ENCODE data around the gene MAPKAPK3. TPM values are rescaled to one million over a fixed set of nuclear protein-coding genes. Genes with fewer than 3 reads are reported as not detected.
"Not testable (repeated sequence)": the region's sequence is repeated elsewhere in the genome, so short reads cannot be mapped to it uniquely, and the experiment has no call there.

The MAPKAPK3 gene
- total RNA-seq, 4 donors from 2014 or later = 20.8 to 31.3 (median 27.2) TPM

DNA sequence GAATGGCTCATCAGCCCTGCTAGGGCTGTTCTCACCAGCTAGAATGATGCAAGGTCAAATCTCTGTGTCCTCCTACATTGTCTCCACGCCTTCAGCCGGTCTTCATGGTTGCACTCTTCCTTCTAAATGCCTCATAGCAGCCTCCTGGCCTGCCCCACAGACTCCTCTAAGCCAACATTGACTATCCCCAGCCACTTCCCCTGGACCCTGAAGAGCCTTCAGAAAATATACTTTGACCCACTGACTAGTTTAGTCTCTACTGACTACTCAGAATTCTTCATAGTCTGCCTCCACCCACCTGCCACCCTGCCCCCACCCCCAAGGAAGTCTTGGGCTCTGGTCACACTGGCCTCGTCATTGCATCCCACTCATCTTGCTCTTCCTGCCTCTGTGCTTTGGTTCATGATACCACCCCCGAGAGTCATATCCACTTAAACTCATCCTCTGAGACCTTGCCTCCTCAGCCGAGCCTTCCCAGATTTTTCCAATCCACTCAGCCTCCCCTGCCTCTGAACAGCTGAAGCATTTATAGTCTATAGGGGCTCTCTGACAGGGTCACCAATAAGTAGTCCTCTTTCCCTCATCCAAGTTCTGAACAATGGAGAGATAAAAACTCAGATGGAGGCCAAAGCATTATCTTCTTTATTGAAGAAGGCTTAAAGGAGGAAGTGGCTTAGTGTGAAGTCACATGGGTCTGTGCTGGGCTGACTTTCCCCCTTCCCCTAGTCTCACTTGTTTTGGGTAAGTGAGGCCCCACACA is 48.3 kb downstream of the MAPKAPK3 start:
- no peaks in the 10 kb centered on the region for H3K9me3 ChIP-seq
- DNase-seq (ENCODE audit: extremely low spot score) = no peak
- H3K4me1 ChIP-seq = no peaks in the 10 kb centered on the region
- no peaks in the 10 kb centered on the region for H3K36me3 ChIP-seq
- 81% methylated on average over 5 of the region's 5 CpGs for WGBS
- no peak overlapping the region for H3K27ac ChIP-seq (replicated peaks in 1 of 4)
- intact Hi-C loops (cut with DNase I) = no loop called here
- no peaks in the 10 kb centered on the region for H3K27me3 ChIP-seq
- no peak overlapping the region for H3K4me3 ChIP-seq
- TF ChIP-seq EP300 (IDR thresholded peaks at IDR 0.05) (no peak), POLR2A (IDR thresholded peaks at IDR 0.05; ENCODE audit: low read depth) (no peak), POLR2AphosphoS5 (IDR thresholded peaks at IDR 0.05) (no peak), CTCF (IDR thresholded peaks at IDR 0.05) (no peak)

DNA sequence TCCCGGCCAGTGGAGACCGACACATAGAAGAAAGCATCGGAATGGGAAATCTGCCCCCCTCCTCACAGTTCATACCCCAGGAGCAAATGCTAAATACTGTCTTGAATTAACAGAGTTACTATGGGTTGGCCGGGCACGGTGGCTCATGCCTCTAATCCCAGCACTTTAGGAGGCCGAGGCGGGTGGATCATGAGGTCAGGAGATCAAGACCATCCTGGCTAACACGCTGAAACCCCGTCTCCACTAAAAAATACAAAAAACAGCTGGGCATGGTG is 48.8 kb downstream of the MAPKAPK3 start:
- H3K9me3 ChIP-seq; H3K27ac ChIP-seq (replicated peaks in 1 of 4); DNase-seq (ENCODE audit: extremely low spot score); H3K4me3 ChIP-seq; intact Hi-C loops (cut with DNase I); H3K4me1 ChIP-seq; H3K27me3 ChIP-seq; H3K36me3 ChIP-seq: not testable (repeated sequence)
- WGBS = 88% methylated on average over 9 of the region's 9 CpGs

DNA sequence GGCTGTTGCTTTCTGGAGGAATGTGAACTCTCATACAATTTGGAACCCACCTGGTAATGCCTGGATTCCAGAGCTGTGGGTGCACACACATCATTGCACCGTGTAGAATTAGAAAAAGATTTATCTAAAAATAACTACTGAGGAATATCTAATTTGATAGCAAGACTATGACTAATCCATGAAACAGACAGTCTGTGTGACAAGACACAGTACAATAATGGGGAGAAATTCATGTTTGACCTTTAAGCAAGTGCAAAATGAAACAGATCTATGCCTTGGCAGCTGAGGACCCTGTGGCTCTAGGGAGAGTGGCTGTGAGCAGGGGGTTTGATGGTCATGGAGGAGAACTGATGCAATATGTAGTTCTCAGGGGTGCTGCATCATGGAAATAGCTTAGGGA is 49.9 kb downstream of the MAPKAPK3 start:
- Histone ChIP-seq H3K9me3 (no peaks in the 10 kb centered on the region), H3K36me3 (no peaks in the 10 kb centered on the region), H3K27me3 (no peaks in the 10 kb centered on the region), H3K4me1 (no peaks in the 10 kb centered on the region), H3K27ac (replicated peaks in 1 of 4) (no peak overlapping the region), H3K4me3 (no peak overlapping the region)
- WGBS = 24% methylated on average over 1 of the region's 1 CpG
- DNase-seq (ENCODE audit: extremely low spot score) = no peak
- no peak for TF ChIP-seq POLR2A (IDR thresholded peaks at IDR 0.05; ENCODE audit: low read depth)
- TF ChIP-seq CTCF (IDR thresholded peaks at IDR 0.05) = no peak
- TF ChIP-seq EP300 (IDR thresholded peaks at IDR 0.05) = no peak
- TF ChIP-seq POLR2AphosphoS5 (IDR thresholded peaks at IDR 0.05) = no peak
- intact Hi-C loops (cut with DNase I) = no loop called here

- intact Hi-C loops (cut with DNase I) = loop anchor here (10.0 kb wide), 1 partner anchor 703 kb away; no protein-coding TSS in a partner anchor
- WGBS = 62% methylated on average over 4 of the region's 4 CpGs
- Histone ChIP-seq H3K27me3 (peaks cover 0 to 9% (median 1%) of the 10 kb centered on the region in 4 donors), H3K27ac (replicated peaks in 1 of 4) (no peak overlapping the region), H3K36me3 (no peaks in the 10 kb centered on the region), H3K9me3 (no peaks in the 10 kb centered on the region), H3K4me1 (peaks cover 0 to 22% (median 19%) of the 10 kb centered on the region in 4 donors), H3K4me3 (no peak overlapping the region)
- no peak for TF ChIP-seq POLR2AphosphoS5 (IDR thresholded peaks at IDR 0.05)
- TF ChIP-seq CTCF (IDR thresholded peaks at IDR 0.05) = no peak
- TF ChIP-seq POLR2A (IDR thresholded peaks at IDR 0.05; ENCODE audit: low read depth) = no peak
- TF ChIP-seq EP300 (IDR thresholded peaks at IDR 0.05) = no peak
- peak; percentile 86 for DNase-seq (ENCODE audit: extremely low spot score)
These were observed 54.4 kb downstream of the MAPKAPK3 start for GRCh38 chr3:50671331-50671730.

DNA sequence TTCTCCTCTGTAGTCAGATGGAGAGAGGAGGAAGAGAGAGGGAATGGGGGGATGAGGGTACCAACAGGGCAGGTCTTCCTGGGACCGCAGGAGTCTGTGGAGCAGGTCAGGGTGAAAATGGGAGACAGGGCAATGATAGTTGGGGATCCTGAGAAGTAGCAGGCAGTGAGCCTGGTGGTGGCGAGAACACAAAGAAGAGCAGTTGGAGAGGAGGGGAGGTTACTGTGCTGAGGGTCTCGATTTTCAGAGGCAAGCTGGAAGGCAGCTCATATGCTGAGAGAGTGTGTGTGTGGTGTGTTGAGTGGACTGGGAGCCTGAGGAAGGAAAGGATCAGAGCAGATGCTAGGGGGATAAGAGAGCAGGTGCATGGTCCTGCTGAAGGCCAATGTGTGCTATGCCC is 55.7 kb downstream of the MAPKAPK3 start:
- Histone ChIP-seq H3K36me3 (no peaks in the 10 kb centered on the region), H3K4me3 (no peak overlapping the region), H3K9me3 (no peaks in the 10 kb centered on the region), H3K4me1 (peaks cover 0 to 35% (median 23%) of the 10 kb centered on the region in 4 donors), H3K27me3 (peaks cover 0 to 18% (median 1%) of the 10 kb centered on the region in 4 donors), H3K27ac (replicated peaks in 1 of 4) (no peak overlapping the region)
- 87% methylated on average over 3 of the region's 3 CpGs for WGBS
- DNase-seq (ENCODE audit: extremely low spot score) = peak; percentile 91
- intact Hi-C loops (cut with DNase I) = loop anchor here (10.0 kb wide), 1 partner anchor 702 kb away; no protein-coding TSS in a partner anchor
- no peak for TF ChIP-seq EP300 (IDR thresholded peaks at IDR 0.05)
- TF ChIP-seq POLR2AphosphoS5 (IDR thresholded peaks at IDR 0.05) = no peak
- TF ChIP-seq POLR2A (IDR thresholded peaks at IDR 0.05; ENCODE audit: low read depth) = no peak
- no peak for TF ChIP-seq CTCF (IDR thresholded peaks at IDR 0.05)

Measured in esophagus muscularis mucosa (tissue), 4 donors.